ENCODE data around the gene SLC6A18. TPM values are rescaled to one million over a fixed set of nuclear protein-coding genes. Genes with fewer than 3 reads are reported as not detected.

Gene SLC6A18
- total and polyA plus RNA-seq, 2 of the 13 experiments (the other 11 are each of a cell fraction or from before 2014, with no cell fraction given), result not detected

- peak; percentile 98 for TF ChIP-seq NR2F6 (IDR thresholded peaks at IDR 0.05)
- TF ChIP-seq NR2F6 (CRISPR knock-in tag; IDR thresholded peaks at IDR 0.05), result peak; percentile 97
- peak; percentile 62; the same call in 1 of the 2 replicates for TF ChIP-seq MED13 (CRISPR knock-in tag; IDR thresholded peaks at IDR 0.05)
- peak; percentile 62; the same call in 1 of the 2 replicates for TF ChIP-seq ISL2 (CRISPR knock-in tag; IDR thresholded peaks at IDR 0.05)
- peak; percentile 81 for TF ChIP-seq HDAC1 (CRISPR knock-in tag; IDR thresholded peaks at IDR 0.05)
- TF ChIP-seq POLR2G (IDR thresholded peaks at IDR 0.05; ENCODE audit: low read depth, low read length), result peak; percentile 42; the same call in 1 of the 2 replicates
- peak; percentile 25 for TF ChIP-seq AGO2 (optimal IDR thresholded peaks at IDR 0.05; ENCODE audit: low read depth, low read length)
- TF ChIP-seq ZFP62 (CRISPR knock-in tag; IDR thresholded peaks at IDR 0.05), result no peak
- TF ChIP-seq ZNF766 (CRISPR knock-in tag; IDR thresholded peaks at IDR 0.05; ENCODE audit: borderline replicate concordance), result no peak
- no peak for TF ChIP-seq SMAD3 (CRISPR knock-in tag; IDR thresholded peaks at IDR 0.05)
- peak; percentile 90; the same call in 1 of the 2 replicates for TF ChIP-seq ZNF296 (CRISPR knock-in tag; conservative IDR thresholded peaks at IDR 0.05)
- TF ChIP-seq HOXD1 (CRISPR knock-in tag; IDR thresholded peaks at IDR 0.05), result no peak
- peak; percentile 6 for TF ChIP-seq TEAD3 (CRISPR knock-in tag; optimal IDR thresholded peaks at IDR 0.05; ENCODE audit: borderline replicate concordance)
- 0 out of 2 replicates have a peak, but pooled peaks have one; percentile 65 for TF ChIP-seq ZSCAN25 (CRISPR knock-in tag; IDR thresholded peaks at IDR 0.05)
- TF ChIP-seq, protein P1, sequence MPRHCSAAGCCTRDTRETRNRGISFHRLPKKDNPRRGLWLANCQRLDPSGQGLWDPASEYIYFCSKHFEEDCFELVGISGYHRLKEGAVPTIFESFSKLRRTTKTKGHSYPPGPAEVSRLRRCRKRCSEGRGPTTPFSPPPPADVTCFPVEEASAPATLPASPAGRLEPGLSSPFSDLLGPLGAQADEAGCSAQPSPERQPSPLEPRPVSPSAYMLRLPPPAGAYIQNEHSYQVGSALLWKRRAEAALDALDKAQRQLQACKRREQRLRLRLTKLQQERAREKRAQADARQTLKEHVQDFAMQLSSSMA (CRISPR knock-in tag; IDR thresholded peaks at IDR 0.05), result 0 out of 2 replicates have a peak, but pooled peaks have one; percentile 23
- TF ChIP-seq ZIK1 (CRISPR knock-in tag; IDR thresholded peaks at IDR 0.05; ENCODE audit: borderline replicate concordance, low read depth), result no peak
- TF ChIP-seq, protein P2, sequence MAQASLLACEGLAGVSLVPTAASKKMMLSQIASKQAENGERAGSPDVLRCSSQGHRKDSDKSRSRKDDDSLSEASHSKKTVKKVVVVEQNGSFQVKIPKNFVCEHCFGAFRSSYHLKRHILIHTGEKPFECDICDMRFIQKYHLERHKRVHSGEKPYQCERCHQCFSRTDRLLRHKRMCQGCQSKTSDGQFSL (CRISPR knock-in tag; IDR thresholded peaks at IDR 0.05), result peak; percentile 73; the same call in 1 of the 2 replicates
- TF ChIP-seq FOXK1 (CRISPR knock-in tag; IDR thresholded peaks at IDR 0.05; ENCODE audit: borderline replicate concordance, low read depth), result no peak
- no peak for TF ChIP-seq ZBTB40 (IDR thresholded peaks at IDR 0.05)
- no peak for TF ChIP-seq ZBTB40 (CRISPR knock-in tag; IDR thresholded peaks at IDR 0.05)
- peak; percentile 61; the same call in 1 of the 2 replicates for TF ChIP-seq ZNF350 (CRISPR knock-in tag; IDR thresholded peaks at IDR 0.05; ENCODE audit: borderline replicate concordance, low read depth)
Observed at GRCh38 chr5:1181451-1182359, 43.5 kb upstream of the SLC6A18 start (continued).

Measured in HepG2 (cell line).